B cell (primary cell): ENCODE measurements around the gene ZNF462. TPM values are rescaled to one million over a fixed set of nuclear protein-coding genes. Genes with fewer than 3 reads are reported as not detected.

Experiments
- ATAC-seq: fragments of 200-7000 bp; cut with Tn5 transposase; one replicate; pipeline ENCODE4 v1.10.0; 2021; ENCODE audit warnings: low read depth, mild to moderate bottlenecking, moderate number of reproducible peaks, moderate library complexity
- CTCF ChIA-PET: fragments of 350-600 bp; sonication (Branson Sonifier 250); formaldehyde crosslinking; loops from one replicate; lab custom pipeline; 2021; ENCODE audit warnings: antibody characterized with exemption, inconsistent platforms; lab: Charles Lee
- POLR2A ChIA-PET: fragments of 350-600 bp; sonication (Branson Sonifier 250); formaldehyde crosslinking; loops from one replicate; lab custom pipeline; 2021; ENCODE audit warnings: antibody characterized with exemption; lab: Charles Lee
- DNase-seq: peaks from one replicate; pipeline ENCODE4 v3.0.0; 2013
- H2AFZ ChIP-seq: 2 replicates; pipeline ENCODE4 v1.6.1; 2012; ENCODE audit warnings: mild to moderate bottlenecking, low read depth, low read length; ENCODE audit not compliant: insufficient read depth, poor library complexity, severe bottlenecking
- H3K27ac ChIP-seq, 2 donors: 1 replicate in 1 of 2; 2 replicates in 1 of 2; pipeline ENCODE4 v1.5.1; 2012 to 2013; ENCODE audit warnings: low read length in 2 of 2, mild to moderate bottlenecking in 2 of 2, moderate library complexity in 1 of 2
- H3K27me3 ChIP-seq, 4 experiments: fragments of 200-600 bp in 1 of 4; sonication (generic) in 1 of 4; replicated peaks in 1 of 4; 1 replicate in 2 of 4; 2 replicates in 2 of 4; pipeline versions ENCODE4 v1.6.1 to v1.7.0; 2013 to 2016; ENCODE audit warnings: low read length in 3 of 4, mild to moderate bottlenecking in 2 of 4, mixed read lengths in 1 of 4, moderate library complexity in 1 of 4; ENCODE audit not compliant: insufficient read depth in 4 of 4, control insufficient read depth in 3 of 4; ENCODE audit errors: control extremely low read depth in 1 of 4
- H3K36me3 ChIP-seq, 2 experiments: replicated peaks in 1 of 2; 1 replicate in 1 of 2; 2 replicates in 1 of 2; pipeline versions ENCODE4 v1.6.1 to v1.7.1; 2013; ENCODE audit warnings: low read length in 1 of 2; ENCODE audit not compliant: insufficient read depth in 2 of 2, control insufficient read depth in 1 of 2; ENCODE audit errors: control extremely low read depth in 1 of 2, extremely low read depth in 1 of 2
- H3K4me1 ChIP-seq, 2 donors: fragments of 200-600 bp in 1 of 2; sonication (generic) in 1 of 2; 1 replicate in 1 of 2; 2 replicates in 1 of 2; pipeline versions ENCODE4 v1.5.1 to v1.6.1; 2013 to 2017; ENCODE audit warnings: low read length in 2 of 2; ENCODE audit not compliant: control insufficient read depth in 2 of 2, insufficient read depth in 2 of 2
- H3K4me2 ChIP-seq: replicated peaks from 2 replicates; pipeline ENCODE3; 2012; ENCODE audit warnings: mild to moderate bottlenecking, low read depth, low read length; ENCODE audit not compliant: poor library complexity, severe bottlenecking
- H3K4me3 ChIP-seq, 5 experiments: fragments of 200-600 bp in 1 of 5; sonication (generic) in 1 of 5; 1 replicate in 3 of 5; 2 replicates in 2 of 5; pipeline versions ENCODE4 v1.5.1 to v1.7.0; 2011 to 2016; ENCODE audit warnings: low read length in 4 of 5, mild to moderate bottlenecking in 4 of 5, low read depth in 2 of 5, control low read depth in 1 of 5, moderate library complexity in 1 of 5; ENCODE audit not compliant: insufficient read depth in 1 of 5; ENCODE audit errors: control extremely low read depth in 1 of 5, extremely low read depth in 1 of 5
- H3K79me2 ChIP-seq: fragments of 200-600 bp; sonication (generic); one replicate; pipeline ENCODE4 v1.6.0; 2016; ENCODE audit warnings: low read length; ENCODE audit not compliant: control insufficient read depth, insufficient read depth
- H3K9ac ChIP-seq: fragments of 200-600 bp; sonication (generic); 2 replicates; pipeline ENCODE4 v1.6.1; 2017; ENCODE audit warnings: mild to moderate bottlenecking, low read length, moderate library complexity
- H3K9me3 ChIP-seq, 3 donors: one replicate each; pipeline versions ENCODE4 v1.6.1 to v1.7.1; 2013; ENCODE audit warnings: low read length in 2 of 3; ENCODE audit not compliant: control insufficient read depth in 2 of 3, insufficient read depth in 1 of 3; ENCODE audit errors: control extremely low read depth in 1 of 3
- H4K20me1 ChIP-seq: 2 replicates; pipeline ENCODE4 v1.6.0; 2012; ENCODE audit warnings: mild to moderate bottlenecking, low read length; ENCODE audit not compliant: insufficient read depth, control insufficient read depth, poor library complexity, severe bottlenecking
- H3K27ac Mint-ChIP-seq: one replicate; pipeline ENCODE4 v1.8.0; 2021; ENCODE audit warnings: mixed read lengths
- H3K27me3 Mint-ChIP-seq: one replicate; pipeline ENCODE4 v1.8.0; 2021; ENCODE audit warnings: mixed read lengths
- H3K4me1 Mint-ChIP-seq: one replicate; pipeline ENCODE4 v1.8.0; 2021; ENCODE audit warnings: mixed read lengths
- H3K4me3 Mint-ChIP-seq: one replicate; pipeline ENCODE4 v1.8.0; 2021; ENCODE audit warnings: mixed read lengths
- H3K9me3 Mint-ChIP-seq: one replicate; pipeline ENCODE4 v1.8.0; 2022; ENCODE audit warnings: mixed read lengths; ENCODE audit not compliant: insufficient read depth
- EZH2 ChIP-seq: IDR thresholded peaks from 2 replicates; pipeline ENCODE4 v1.6.1; 2012; ENCODE audit warnings: borderline replicate concordance, low read depth, mild to moderate bottlenecking, moderate library complexity, low read length; ENCODE audit not compliant: insufficient read depth, poor library complexity, severe bottlenecking
- WGBS: methylation state at CpG from one replicate; pipeline ENCODE4 v1.1.5; 2013; ENCODE audit warnings: missing lambda C conversion rate; ENCODE audit not compliant: insufficient coverage; 5-methylcytosine and 5-hydroxymethylcytosine counted together
- intact Hi-C: fragments of 100-400 bp; cut with micrococcal nuclease; formaldehyde crosslinking; loops from one replicate; pipeline ENCODE4 v1.10.0; 2022
- polyA plus RNA-seq: library from polyadenylated mRNA; depleted of rRNA; stranded (reverse); fragments of >200 nt; gene quantifications from 2 replicates; pipeline ENCODE4 v1.2.3, GENCODE V29; 2012
- total RNA-seq, 2 donors: library from RNA; stranded (reverse); fragments of 120-200 nt in 1 of 2; gene quantifications; 1 replicate in 1 of 2; 2 replicates in 1 of 2; pipeline versions ENCODE4 v1.2.3 to v1.2.4, GENCODE V29; 2013 to 2022
- TF ChIP-seq, protein P1 (sequence below): fragments of 200-600 bp; IDR thresholded peaks from one replicate; pipeline ENCODE4 v1.8.0; 2022; ENCODE audit warnings: antibody characterized with exemption, mild to moderate bottlenecking

The ZNF462 gene
- total and polyA plus RNA-seq, 2 donors (not counting 1 experiment from before 2014, with no cell fraction given): not detected

GRCh38 chr9:106880863-106881262, 17.9 kb downstream of the ZNF462 start:
- no peak for ATAC-seq
- no peaks in the 10 kb centered on the region for H3K27me3 ChIP-seq
- no peak overlapping the region for H3K27ac ChIP-seq
- H3K4me2 ChIP-seq: no peak overlapping the region
- no peak overlapping the region for H2AFZ ChIP-seq
- no peak overlapping the region for H3K4me3 Mint-ChIP-seq
- DNase-seq: no peak
- H3K27me3 Mint-ChIP-seq: no peaks in the 10 kb centered on the region
- H3K9ac ChIP-seq: no peak overlapping the region
- no peaks in the 10 kb centered on the region for H3K9me3 ChIP-seq
- WGBS: 88% methylated on average over 5 of the region's 6 CpGs
- TF ChIP-seq EZH2: no peak
- TF ChIP-seq, protein P1, sequence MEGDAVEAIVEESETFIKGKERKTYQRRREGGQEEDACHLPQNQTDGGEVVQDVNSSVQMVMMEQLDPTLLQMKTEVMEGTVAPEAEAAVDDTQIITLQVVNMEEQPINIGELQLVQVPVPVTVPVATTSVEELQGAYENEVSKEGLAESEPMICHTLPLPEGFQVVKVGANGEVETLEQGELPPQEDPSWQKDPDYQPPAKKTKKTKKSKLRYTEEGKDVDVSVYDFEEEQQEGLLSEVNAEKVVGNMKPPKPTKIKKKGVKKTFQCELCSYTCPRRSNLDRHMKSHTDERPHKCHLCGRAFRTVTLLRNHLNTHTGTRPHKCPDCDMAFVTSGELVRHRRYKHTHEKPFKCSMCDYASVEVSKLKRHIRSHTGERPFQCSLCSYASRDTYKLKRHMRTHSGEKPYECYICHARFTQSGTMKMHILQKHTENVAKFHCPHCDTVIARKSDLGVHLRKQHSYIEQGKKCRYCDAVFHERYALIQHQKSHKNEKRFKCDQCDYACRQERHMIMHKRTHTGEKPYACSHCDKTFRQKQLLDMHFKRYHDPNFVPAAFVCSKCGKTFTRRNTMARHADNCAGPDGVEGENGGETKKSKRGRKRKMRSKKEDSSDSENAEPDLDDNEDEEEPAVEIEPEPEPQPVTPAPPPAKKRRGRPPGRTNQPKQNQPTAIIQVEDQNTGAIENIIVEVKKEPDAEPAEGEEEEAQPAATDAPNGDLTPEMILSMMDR: no peak
- H3K4me1 ChIP-seq: no peaks in the 10 kb centered on the region
- intact Hi-C loops: no loop called here
- no peaks in the 10 kb centered on the region for H3K36me3 ChIP-seq
- no peaks in the 10 kb centered on the region for H4K20me1 ChIP-seq
- H3K9me3 Mint-ChIP-seq: no peaks in the 10 kb centered on the region
- no peak overlapping the region for H3K4me3 ChIP-seq
- no peaks in the 10 kb centered on the region for H3K4me1 Mint-ChIP-seq
- H3K27ac Mint-ChIP-seq: no peak overlapping the region
- ChIA-PET CTCF (no interaction called here), POLR2A (no interaction called here)
- H3K79me2 ChIP-seq: no peaks in the 10 kb centered on the region

DNA sequence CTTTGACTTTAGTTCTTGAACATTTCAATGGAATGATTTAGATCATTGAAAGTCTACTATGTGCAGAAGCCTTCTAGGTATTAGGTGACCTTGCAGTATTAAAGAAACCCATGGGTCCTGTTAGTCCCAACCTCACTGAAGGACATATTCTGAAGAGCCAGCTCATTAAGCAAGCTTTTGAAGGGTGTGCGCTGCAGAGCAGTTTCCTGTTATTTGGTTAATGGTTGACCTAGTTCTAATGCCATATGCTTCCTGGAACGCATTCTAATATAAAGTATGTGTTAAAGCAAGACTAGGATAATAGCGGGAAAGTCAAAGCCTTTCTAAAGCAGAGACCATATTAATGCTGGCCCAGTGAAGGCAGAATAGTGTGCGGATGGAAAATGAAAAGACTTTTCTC, 20.1 kb downstream of the ZNF462 start:
- Histone ChIP-seq H3K4me3 (no peak overlapping the region), H3K4me2 (no peak overlapping the region), H3K79me2 (no peaks in the 10 kb centered on the region), H3K27ac (no peak overlapping the region), H3K4me1 (no peaks in the 10 kb centered on the region), H4K20me1 (no peaks in the 10 kb centered on the region), H3K27me3 (no peaks in the 10 kb centered on the region), H3K36me3 (no peaks in the 10 kb centered on the region), H3K9me3 (no peaks in the 10 kb centered on the region), H3K9ac (no peak overlapping the region), H2AFZ (no peak overlapping the region)
- ChIA-PET POLR2A (no interaction called here), CTCF (no interaction called here)
- no peaks in the 10 kb centered on the region for H3K4me1 Mint-ChIP-seq
- H3K27ac Mint-ChIP-seq: no peak overlapping the region
- intact Hi-C loops: no loop called here
- WGBS: 90% methylated on average over 4 of the region's 4 CpGs
- DNase-seq: no peak
- H3K9me3 Mint-ChIP-seq: no peaks in the 10 kb centered on the region
- H3K4me3 Mint-ChIP-seq: no peak overlapping the region
- TF ChIP-seq, protein P1: no peak
- TF ChIP-seq EZH2: no peak
- ATAC-seq: no peak
- no peaks in the 10 kb centered on the region for H3K27me3 Mint-ChIP-seq
